GM23338 (cell line): Measurements from ENCODE around the gene PNMA8B. TPM values are rescaled to one million over a fixed set of nuclear protein-coding genes. Genes with fewer than 3 reads are reported as not detected.

Source experiments
- ATAC-seq: fragments of 200-7000 bp; cut with Tn5 transposase; 3 replicates; pipeline ENCODE4 v1.9.1; 2020
- DNase-seq: peaks from one replicate; pipeline ENCODE4 v3.0.0-alpha.2; 2015; ENCODE audit warnings: low spot score
- H2AFZ ChIP-seq: fragments of 200-600 bp; sonication (generic); 2 replicates; pipeline ENCODE4 v1.8.0; 2016; ENCODE audit warnings: antibody characterized with exemption, mild to moderate bottlenecking, moderate library complexity
- H3F3A ChIP-seq: fragments of 200-600 bp; sonication (generic); replicated peaks from 2 replicates; pipeline ENCODE4 v1.8.0; 2017; ENCODE audit warnings: antibody characterized with exemption, mixed run types, low read depth
- H3K27ac ChIP-seq: fragments of 200-600 bp; sonication (generic); 2 replicates; pipeline ENCODE4 v1.6.1; 2016; ENCODE audit warnings: low read depth
- H3K27me3 ChIP-seq: fragments of 200-600 bp; sonication (generic); 2 replicates; pipeline ENCODE4 v1.8.0; 2016; ENCODE audit warnings: mild to moderate bottlenecking, mixed run types, moderate library complexity; ENCODE audit not compliant: insufficient read depth
- H3K36me3 ChIP-seq: fragments of 200-600 bp; sonication (generic); 2 replicates; pipeline ENCODE4 v1.8.0; 2016; ENCODE audit warnings: mild to moderate bottlenecking; ENCODE audit not compliant: insufficient read depth
- H3K4me1 ChIP-seq: fragments of 200-600 bp; sonication (generic); 2 replicates; pipeline ENCODE4 v1.8.0; 2016; ENCODE audit warnings: mild to moderate bottlenecking, moderate library complexity; ENCODE audit not compliant: insufficient read depth
- H3K4me2 ChIP-seq: fragments of 200-600 bp; sonication (generic); 2 replicates; pipeline ENCODE4 v1.7.1; 2017; ENCODE audit warnings: mixed run types
- H3K4me3 ChIP-seq: fragments of 200-600 bp; sonication (generic); 2 replicates; pipeline ENCODE4 v1.6.1; 2016; ENCODE audit warnings: mixed run types
- H3K79me2 ChIP-seq: fragments of 200-600 bp; sonication (generic); replicated peaks from 2 replicates; pipeline ENCODE4 v1.8.0; 2017; ENCODE audit warnings: mild to moderate bottlenecking; ENCODE audit not compliant: insufficient read depth
- H3K9me2 ChIP-seq: fragments of 200-600 bp; sonication (generic); 2 replicates; pipeline ENCODE4 v1.8.0; 2017; ENCODE audit not compliant: insufficient read depth
- H4K20me1 ChIP-seq: fragments of 200-600 bp; sonication (generic); replicated peaks from 2 replicates; pipeline ENCODE4 v1.8.0; 2017; ENCODE audit warnings: mild to moderate bottlenecking; ENCODE audit not compliant: insufficient read depth
- H3K27ac Mint-ChIP-seq: 2 replicates; pipeline ENCODE4 v1.8.0; 2020; ENCODE audit warnings: inconsistent platforms, mild to moderate bottlenecking, moderate library complexity, mixed read lengths
- H3K27me3 Mint-ChIP-seq: 3 replicates; pipeline ENCODE4 v1.8.0; 2022; ENCODE audit warnings: low read depth, mild to moderate bottlenecking, moderate library complexity, mixed read lengths, inconsistent platforms; ENCODE audit not compliant: insufficient read depth, poor library complexity
- H3K36me3 Mint-ChIP-seq: 3 replicates; pipeline ENCODE4 v1.8.0; 2021; ENCODE audit warnings: low read depth, mild to moderate bottlenecking, inconsistent platforms, moderate library complexity, mixed read lengths
- H3K4me1 Mint-ChIP-seq: 3 replicates; pipeline ENCODE4 v1.8.0; 2020; ENCODE audit warnings: mild to moderate bottlenecking, inconsistent platforms, mixed read lengths
- H3K4me3 Mint-ChIP-seq: 3 replicates; pipeline ENCODE4 v1.8.0; 2021; ENCODE audit warnings: moderate library complexity, mild to moderate bottlenecking, inconsistent platforms, mixed read lengths
- H3K9me3 Mint-ChIP-seq: 3 replicates; pipeline ENCODE4 v1.8.0; 2020; ENCODE audit warnings: moderate library complexity, mild to moderate bottlenecking, inconsistent platforms, mixed read lengths
- CREB1 ChIP-seq: fragments of 250-450 bp; sonication (Bioruptor Pico); IDR thresholded peaks from 2 replicates; pipeline ENCODE4 v1.5.0; 2020; ENCODE audit warnings: low read depth, mild to moderate bottlenecking, moderate library complexity
- EZH2 ChIP-seq: fragments of 200-600 bp; sonication (generic); IDR thresholded peaks from one replicate; pipeline ENCODE4 v1.8.0; 2017; ENCODE audit warnings: antibody characterized with exemption, mild to moderate bottlenecking, low read depth; ENCODE audit not compliant: unreplicated experiment
- EZH2phosphoT487 ChIP-seq: fragments of 200-600 bp; sonication (generic); IDR thresholded peaks from one replicate; pipeline ENCODE4 v1.8.1; 2018; ENCODE audit warnings: antibody characterized with exemption; ENCODE audit not compliant: unreplicated experiment
- JUNB ChIP-seq: IDR thresholded peaks from one replicate; pipeline ENCODE4 v1.6.1; 2016; ENCODE audit warnings: antibody characterized with exemption; ENCODE audit not compliant: unreplicated experiment
- NANOG ChIP-seq: IDR thresholded peaks from 2 replicates; pipeline ENCODE4 v1.6.1; 2016; ENCODE audit warnings: antibody characterized with exemption, borderline replicate concordance
- POLR2AphosphoS5 ChIP-seq: IDR thresholded peaks from 2 replicates; pipeline ENCODE4 v1.6.1; 2016; ENCODE audit warnings: antibody characterized with exemption, low read depth
- STAT1 ChIP-seq: IDR thresholded peaks from one replicate; pipeline ENCODE4 v1.6.1; 2016; ENCODE audit warnings: antibody characterized with exemption; ENCODE audit not compliant: unreplicated experiment
- ZNF114 ChIP-seq: fragments of 250-450 bp; sonication (Bioruptor Pico); IDR thresholded peaks from 2 replicates; pipeline ENCODE4 v1.5.0; 2020; ENCODE audit warnings: mild to moderate bottlenecking, moderate library complexity
- ZNF331 ChIP-seq: fragments of 250-450 bp; sonication (Bioruptor Pico); IDR thresholded peaks from 2 replicates; pipeline ENCODE4 v1.5.0; 2020; ENCODE audit warnings: low read depth, mild to moderate bottlenecking, moderate library complexity
- polyA plus RNA-seq: library from polyadenylated mRNA; unstranded; fragments of >200 nt; fragmentation: Nextera tagmentation; extraction: Ambion mirVana; gene quantifications from 2 replicates; pipeline ENCODE4 v1.2.1, GENCODE V29; 2016
- total RNA-seq: library from RNA; depleted of rRNA; stranded (reverse); fragments of >200 nt; shearing (Covaris generic); gene quantifications from 2 replicates; pipeline ENCODE4 v1.2.3, GENCODE V29; 2014
- TF ChIP-seq, protein P1 (sequence below), 2 experiments: fragments of 200-600 bp in 1 of 2; sonication (generic) in 1 of 2; conservative IDR thresholded peaks; 2 replicates each; pipeline versions ENCODE4 v1.5.1 to v1.6.1; 2016 to 2017; ENCODE audit warnings: antibody characterized with exemption in 2 of 2, low read depth in 2 of 2, mild to moderate bottlenecking in 2 of 2, moderate library complexity in 1 of 2
- TF ChIP-seq, protein P2 (sequence below): IDR thresholded peaks from one replicate; pipeline ENCODE4 v1.6.1; 2018; ENCODE audit warnings: antibody characterized with exemption; ENCODE audit not compliant: unreplicated experiment
- TF ChIP-seq, protein P3 (sequence below): IDR thresholded peaks from 2 replicates; pipeline ENCODE4 v1.6.1; 2016; ENCODE audit warnings: antibody characterized with exemption
- TF ChIP-seq, protein P4 (sequence below): fragments of 250-450 bp; sonication (Bioruptor Pico); IDR thresholded peaks from 2 replicates; pipeline ENCODE4 v1.5.0; 2020; ENCODE audit warnings: mild to moderate bottlenecking, moderate library complexity

The PNMA8B gene
- total and polyA plus RNA-seq, 2 experiments from 2014 or later: 0.44 to 1.7 TPM

DNA sequence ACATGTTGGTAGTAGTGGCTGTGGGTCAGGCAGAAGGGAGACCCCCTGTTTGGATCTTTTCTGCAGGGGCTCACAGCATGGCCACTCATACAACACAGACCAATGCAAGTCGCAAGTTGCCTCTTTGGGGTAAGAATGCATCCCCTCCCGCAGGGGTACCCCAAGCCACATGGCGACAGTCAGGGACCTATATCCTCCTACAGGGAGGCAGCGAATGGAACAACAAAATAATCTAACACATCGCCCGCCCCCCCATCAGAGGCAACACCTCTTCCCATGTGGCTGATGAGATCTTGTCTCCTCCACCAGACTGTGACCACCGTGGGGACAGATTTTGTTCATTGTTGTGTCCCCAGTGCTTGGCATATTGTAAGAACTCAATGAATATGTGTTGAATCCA, 40.7 kb upstream of the PNMA8B start:
- Histone ChIP-seq H3K4me3 (no peak overlapping the region), H3F3A (no peaks in the 10 kb centered on the region), H3K36me3 (no peaks in the 10 kb centered on the region), H4K20me1 (no peaks in the 10 kb centered on the region), H2AFZ (no peak overlapping the region), H3K9me2 (no peaks in the 10 kb centered on the region), H3K4me2 (no peak overlapping the region), H3K27ac (no peak overlapping the region), H3K27me3 (no peaks in the 10 kb centered on the region), H3K4me1 (no peaks in the 10 kb centered on the region), H3K79me2 (no peaks in the 10 kb centered on the region)
- Mint-ChIP-seq H3K4me3 (no peak overlapping the region), H3K27me3 (peaks cover 12% of the 10 kb centered on the region), H3K9me3 (peaks cover 3% of the 10 kb centered on the region; the same call in 1 of the 3 replicates), H3K36me3 (no peaks in the 10 kb centered on the region; the same call in 2 of the 3 replicates), H3K27ac (no peak overlapping the region), H3K4me1 (peaks cover 6% of the 10 kb centered on the region; the same call in 2 of the 3 replicates)
- DNase-seq: no peak
- TF ChIP-seq, protein P1, sequence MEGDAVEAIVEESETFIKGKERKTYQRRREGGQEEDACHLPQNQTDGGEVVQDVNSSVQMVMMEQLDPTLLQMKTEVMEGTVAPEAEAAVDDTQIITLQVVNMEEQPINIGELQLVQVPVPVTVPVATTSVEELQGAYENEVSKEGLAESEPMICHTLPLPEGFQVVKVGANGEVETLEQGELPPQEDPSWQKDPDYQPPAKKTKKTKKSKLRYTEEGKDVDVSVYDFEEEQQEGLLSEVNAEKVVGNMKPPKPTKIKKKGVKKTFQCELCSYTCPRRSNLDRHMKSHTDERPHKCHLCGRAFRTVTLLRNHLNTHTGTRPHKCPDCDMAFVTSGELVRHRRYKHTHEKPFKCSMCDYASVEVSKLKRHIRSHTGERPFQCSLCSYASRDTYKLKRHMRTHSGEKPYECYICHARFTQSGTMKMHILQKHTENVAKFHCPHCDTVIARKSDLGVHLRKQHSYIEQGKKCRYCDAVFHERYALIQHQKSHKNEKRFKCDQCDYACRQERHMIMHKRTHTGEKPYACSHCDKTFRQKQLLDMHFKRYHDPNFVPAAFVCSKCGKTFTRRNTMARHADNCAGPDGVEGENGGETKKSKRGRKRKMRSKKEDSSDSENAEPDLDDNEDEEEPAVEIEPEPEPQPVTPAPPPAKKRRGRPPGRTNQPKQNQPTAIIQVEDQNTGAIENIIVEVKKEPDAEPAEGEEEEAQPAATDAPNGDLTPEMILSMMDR (conservative IDR thresholded peaks at IDR 0.05; ENCODE audit: low read depth in 2 of 2): no peak
- TF ChIP-seq ZNF331: no peak
- TF ChIP-seq, protein P2, sequence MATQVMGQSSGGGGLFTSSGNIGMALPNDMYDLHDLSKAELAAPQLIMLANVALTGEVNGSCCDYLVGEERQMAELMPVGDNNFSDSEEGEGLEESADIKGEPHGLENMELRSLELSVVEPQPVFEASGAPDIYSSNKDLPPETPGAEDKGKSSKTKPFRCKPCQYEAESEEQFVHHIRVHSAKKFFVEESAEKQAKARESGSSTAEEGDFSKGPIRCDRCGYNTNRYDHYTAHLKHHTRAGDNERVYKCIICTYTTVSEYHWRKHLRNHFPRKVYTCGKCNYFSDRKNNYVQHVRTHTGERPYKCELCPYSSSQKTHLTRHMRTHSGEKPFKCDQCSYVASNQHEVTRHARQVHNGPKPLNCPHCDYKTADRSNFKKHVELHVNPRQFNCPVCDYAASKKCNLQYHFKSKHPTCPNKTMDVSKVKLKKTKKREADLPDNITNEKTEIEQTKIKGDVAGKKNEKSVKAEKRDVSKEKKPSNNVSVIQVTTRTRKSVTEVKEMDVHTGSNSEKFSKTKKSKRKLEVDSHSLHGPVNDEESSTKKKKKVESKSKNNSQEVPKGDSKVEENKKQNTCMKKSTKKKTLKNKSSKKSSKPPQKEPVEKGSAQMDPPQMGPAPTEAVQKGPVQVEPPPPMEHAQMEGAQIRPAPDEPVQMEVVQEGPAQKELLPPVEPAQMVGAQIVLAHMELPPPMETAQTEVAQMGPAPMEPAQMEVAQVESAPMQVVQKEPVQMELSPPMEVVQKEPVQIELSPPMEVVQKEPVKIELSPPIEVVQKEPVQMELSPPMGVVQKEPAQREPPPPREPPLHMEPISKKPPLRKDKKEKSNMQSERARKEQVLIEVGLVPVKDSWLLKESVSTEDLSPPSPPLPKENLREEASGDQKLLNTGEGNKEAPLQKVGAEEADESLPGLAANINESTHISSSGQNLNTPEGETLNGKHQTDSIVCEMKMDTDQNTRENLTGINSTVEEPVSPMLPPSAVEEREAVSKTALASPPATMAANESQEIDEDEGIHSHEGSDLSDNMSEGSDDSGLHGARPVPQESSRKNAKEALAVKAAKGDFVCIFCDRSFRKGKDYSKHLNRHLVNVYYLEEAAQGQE: no peak
- no peak for TF ChIP-seq JUNB
- TF ChIP-seq EZH2phosphoT487: no peak
- TF ChIP-seq ZNF114 (CRISPR knock-in tag): no peak
- TF ChIP-seq, protein P3, sequence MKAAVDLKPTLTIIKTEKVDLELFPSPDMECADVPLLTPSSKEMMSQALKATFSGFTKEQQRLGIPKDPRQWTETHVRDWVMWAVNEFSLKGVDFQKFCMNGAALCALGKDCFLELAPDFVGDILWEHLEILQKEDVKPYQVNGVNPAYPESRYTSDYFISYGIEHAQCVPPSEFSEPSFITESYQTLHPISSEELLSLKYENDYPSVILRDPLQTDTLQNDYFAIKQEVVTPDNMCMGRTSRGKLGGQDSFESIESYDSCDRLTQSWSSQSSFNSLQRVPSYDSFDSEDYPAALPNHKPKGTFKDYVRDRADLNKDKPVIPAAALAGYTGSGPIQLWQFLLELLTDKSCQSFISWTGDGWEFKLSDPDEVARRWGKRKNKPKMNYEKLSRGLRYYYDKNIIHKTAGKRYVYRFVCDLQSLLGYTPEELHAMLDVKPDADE: no peak
- no peak for TF ChIP-seq EZH2
- no peak for TF ChIP-seq POLR2AphosphoS5
- TF ChIP-seq CREB1 (CRISPR knock-in tag): no peak
- no peak for TF ChIP-seq STAT1
- TF ChIP-seq, protein P4, sequence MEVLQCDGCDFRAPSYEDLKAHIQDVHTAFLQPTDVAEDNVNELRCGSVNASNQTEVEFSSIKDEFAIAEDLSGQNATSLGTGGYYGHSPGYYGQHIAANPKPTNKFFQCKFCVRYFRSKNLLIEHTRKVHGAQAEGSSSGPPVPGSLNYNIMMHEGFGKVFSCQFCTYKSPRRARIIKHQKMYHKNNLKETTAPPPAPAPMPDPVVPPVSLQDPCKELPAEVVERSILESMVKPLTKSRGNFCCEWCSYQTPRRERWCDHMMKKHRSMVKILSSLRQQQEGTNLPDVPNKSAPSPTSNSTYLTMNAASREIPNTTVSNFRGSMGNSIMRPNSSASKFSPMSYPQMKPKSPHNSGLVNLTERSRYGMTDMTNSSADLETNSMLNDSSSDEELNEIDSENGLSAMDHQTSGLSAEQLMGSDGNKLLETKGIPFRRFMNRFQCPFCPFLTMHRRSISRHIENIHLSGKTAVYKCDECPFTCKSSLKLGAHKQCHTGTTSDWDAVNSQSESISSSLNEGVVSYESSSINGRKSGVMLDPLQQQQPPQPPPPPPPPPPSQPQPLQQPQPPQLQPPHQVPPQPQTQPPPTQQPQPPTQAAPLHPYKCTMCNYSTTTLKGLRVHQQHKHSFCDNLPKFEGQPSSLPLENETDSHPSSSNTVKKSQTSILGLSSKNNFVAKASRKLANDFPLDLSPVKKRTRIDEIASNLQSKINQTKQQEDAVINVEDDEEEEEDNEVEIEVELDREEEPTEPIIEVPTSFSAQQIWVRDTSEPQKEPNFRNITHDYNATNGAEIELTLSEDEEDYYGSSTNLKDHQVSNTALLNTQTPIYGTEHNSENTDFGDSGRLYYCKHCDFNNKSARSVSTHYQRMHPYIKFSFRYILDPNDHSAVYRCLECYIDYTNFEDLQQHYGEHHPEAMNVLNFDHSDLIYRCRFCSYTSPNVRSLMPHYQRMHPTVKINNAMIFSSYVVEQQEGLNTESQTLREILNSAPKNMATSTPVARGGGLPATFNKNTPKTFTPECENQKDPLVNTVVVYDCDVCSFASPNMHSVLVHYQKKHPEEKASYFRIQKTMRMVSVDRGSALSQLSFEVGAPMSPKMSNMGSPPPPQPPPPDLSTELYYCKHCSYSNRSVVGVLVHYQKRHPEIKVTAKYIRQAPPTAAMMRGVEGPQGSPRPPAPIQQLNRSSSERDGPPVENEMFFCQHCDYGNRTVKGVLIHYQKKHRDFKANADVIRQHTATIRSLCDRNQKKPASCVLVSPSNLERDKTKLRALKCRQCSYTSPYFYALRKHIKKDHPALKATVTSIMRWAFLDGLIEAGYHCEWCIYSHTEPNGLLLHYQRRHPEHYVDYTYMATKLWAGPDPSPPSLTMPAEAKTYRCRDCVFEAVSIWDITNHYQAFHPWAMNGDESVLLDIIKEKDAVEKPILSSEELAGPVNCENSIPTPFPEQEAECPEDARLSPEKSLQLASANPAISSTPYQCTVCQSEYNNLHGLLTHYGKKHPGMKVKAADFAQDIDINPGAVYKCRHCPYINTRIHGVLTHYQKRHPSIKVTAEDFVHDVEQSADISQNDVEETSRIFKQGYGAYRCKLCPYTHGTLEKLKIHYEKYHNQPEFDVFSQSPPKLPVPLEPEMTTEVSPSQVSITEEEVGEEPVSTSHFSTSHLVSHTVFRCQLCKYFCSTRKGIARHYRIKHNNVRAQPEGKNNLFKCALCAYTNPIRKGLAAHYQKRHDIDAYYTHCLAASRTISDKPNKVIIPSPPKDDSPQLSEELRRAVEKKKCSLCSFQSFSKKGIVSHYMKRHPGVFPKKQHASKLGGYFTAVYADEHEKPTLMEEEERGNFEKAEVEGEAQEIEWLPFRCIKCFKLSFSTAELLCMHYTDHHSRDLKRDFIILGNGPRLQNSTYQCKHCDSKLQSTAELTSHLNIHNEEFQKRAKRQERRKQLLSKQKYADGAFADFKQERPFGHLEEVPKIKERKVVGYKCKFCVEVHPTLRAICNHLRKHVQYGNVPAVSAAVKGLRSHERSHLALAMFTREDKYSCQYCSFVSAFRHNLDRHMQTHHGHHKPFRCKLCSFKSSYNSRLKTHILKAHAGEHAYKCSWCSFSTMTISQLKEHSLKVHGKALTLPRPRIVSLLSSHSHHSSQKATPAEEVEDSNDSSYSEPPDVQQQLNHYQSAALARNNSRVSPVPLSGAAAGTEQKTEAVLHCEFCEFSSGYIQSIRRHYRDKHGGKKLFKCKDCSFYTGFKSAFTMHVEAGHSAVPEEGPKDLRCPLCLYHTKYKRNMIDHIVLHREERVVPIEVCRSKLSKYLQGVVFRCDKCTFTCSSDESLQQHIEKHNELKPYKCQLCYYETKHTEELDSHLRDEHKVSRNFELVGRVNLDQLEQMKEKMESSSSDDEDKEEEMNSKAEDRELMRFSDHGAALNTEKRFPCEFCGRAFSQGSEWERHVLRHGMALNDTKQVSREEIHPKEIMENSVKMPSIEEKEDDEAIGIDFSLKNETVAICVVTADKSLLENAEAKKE (CRISPR knock-in tag): no peak
- TF ChIP-seq NANOG: no peak
- ATAC-seq: no peak
